GM23338 (cell line): ENCODE results near the gene SEL1L3. TPM values are rescaled to one million over a fixed set of nuclear protein-coding genes. Genes with fewer than 3 reads are reported as not detected.

Experiments
- CREB1 ChIP-seq: fragments of 250-450 bp; sonication (Bioruptor Pico); IDR thresholded peaks from 2 replicates; pipeline ENCODE4 v1.5.0; 2020; ENCODE audit warnings: low read depth, mild to moderate bottlenecking, moderate library complexity
- ETS1 ChIP-seq: IDR thresholded peaks from 2 replicates; pipeline ENCODE4 v1.6.1; 2016; ENCODE audit warnings: antibody characterized with exemption
- JUNB ChIP-seq: IDR thresholded peaks from one replicate; pipeline ENCODE4 v1.6.1; 2016; ENCODE audit warnings: antibody characterized with exemption; ENCODE audit not compliant: unreplicated experiment
- NANOG ChIP-seq: IDR thresholded peaks from 2 replicates; pipeline ENCODE4 v1.6.1; 2016; ENCODE audit warnings: antibody characterized with exemption, borderline replicate concordance
- POLR2AphosphoS5 ChIP-seq: IDR thresholded peaks from 2 replicates; pipeline ENCODE4 v1.6.1; 2016; ENCODE audit warnings: antibody characterized with exemption, low read depth
- STAT1 ChIP-seq: IDR thresholded peaks from one replicate; pipeline ENCODE4 v1.6.1; 2016; ENCODE audit warnings: antibody characterized with exemption; ENCODE audit not compliant: unreplicated experiment
- ZNF462 ChIP-seq: fragments of 250-450 bp; sonication (Bioruptor Pico); IDR thresholded peaks from 2 replicates; pipeline ENCODE4 v1.5.0; 2020; ENCODE audit warnings: mild to moderate bottlenecking, moderate library complexity
- polyA plus RNA-seq: library from polyadenylated mRNA; unstranded; fragments of >200 nt; fragmentation: Nextera tagmentation; extraction: Ambion mirVana; gene quantifications from 2 replicates; pipeline ENCODE4 v1.2.1, GENCODE V29; 2016
- total RNA-seq: library from RNA; depleted of rRNA; stranded (reverse); fragments of >200 nt; shearing (Covaris generic); gene quantifications from 2 replicates; pipeline ENCODE4 v1.2.3, GENCODE V29; 2014
- TF ChIP-seq, protein P1 (sequence below): IDR thresholded peaks from one replicate; pipeline ENCODE4 v1.6.1; 2018; ENCODE audit warnings: antibody characterized with exemption; ENCODE audit not compliant: unreplicated experiment

SEL1L3 gene
- total and polyA plus RNA-seq, 2 experiments from 2014 or later, result 17.1 to 61.7 TPM

- no peak for TF ChIP-seq ZNF462 (CRISPR knock-in tag)
- no peak for TF ChIP-seq ETS1
- TF ChIP-seq STAT1, result no peak
- no peak for TF ChIP-seq JUNB
- TF ChIP-seq CREB1 (CRISPR knock-in tag), result no peak
- no peak for TF ChIP-seq POLR2AphosphoS5
- TF ChIP-seq, protein P1, sequence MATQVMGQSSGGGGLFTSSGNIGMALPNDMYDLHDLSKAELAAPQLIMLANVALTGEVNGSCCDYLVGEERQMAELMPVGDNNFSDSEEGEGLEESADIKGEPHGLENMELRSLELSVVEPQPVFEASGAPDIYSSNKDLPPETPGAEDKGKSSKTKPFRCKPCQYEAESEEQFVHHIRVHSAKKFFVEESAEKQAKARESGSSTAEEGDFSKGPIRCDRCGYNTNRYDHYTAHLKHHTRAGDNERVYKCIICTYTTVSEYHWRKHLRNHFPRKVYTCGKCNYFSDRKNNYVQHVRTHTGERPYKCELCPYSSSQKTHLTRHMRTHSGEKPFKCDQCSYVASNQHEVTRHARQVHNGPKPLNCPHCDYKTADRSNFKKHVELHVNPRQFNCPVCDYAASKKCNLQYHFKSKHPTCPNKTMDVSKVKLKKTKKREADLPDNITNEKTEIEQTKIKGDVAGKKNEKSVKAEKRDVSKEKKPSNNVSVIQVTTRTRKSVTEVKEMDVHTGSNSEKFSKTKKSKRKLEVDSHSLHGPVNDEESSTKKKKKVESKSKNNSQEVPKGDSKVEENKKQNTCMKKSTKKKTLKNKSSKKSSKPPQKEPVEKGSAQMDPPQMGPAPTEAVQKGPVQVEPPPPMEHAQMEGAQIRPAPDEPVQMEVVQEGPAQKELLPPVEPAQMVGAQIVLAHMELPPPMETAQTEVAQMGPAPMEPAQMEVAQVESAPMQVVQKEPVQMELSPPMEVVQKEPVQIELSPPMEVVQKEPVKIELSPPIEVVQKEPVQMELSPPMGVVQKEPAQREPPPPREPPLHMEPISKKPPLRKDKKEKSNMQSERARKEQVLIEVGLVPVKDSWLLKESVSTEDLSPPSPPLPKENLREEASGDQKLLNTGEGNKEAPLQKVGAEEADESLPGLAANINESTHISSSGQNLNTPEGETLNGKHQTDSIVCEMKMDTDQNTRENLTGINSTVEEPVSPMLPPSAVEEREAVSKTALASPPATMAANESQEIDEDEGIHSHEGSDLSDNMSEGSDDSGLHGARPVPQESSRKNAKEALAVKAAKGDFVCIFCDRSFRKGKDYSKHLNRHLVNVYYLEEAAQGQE, result no peak
- no peak for TF ChIP-seq NANOG
Measured at GRCh38 chr4:25704516-25704915, 158.3 kb downstream of the SEL1L3 start (continued).
